ENCODE data around the gene S100A7A. TPM values are rescaled to one million over a fixed set of nuclear protein-coding genes. Genes with fewer than 3 reads are reported as not detected.

The S100A7A gene
- total RNA-seq, 1 experiment from 2014 or later = not detected

- intact Hi-C loops (cut with micrococcal nuclease; ENCODE audit: unreplicated experiment) = no loop called here
- H3K4me3 ChIP-seq = no peak overlapping the region
- no peak for TF ChIP-seq CTCF (conservative IDR thresholded peaks at IDR 0.05)
- no peak for TF ChIP-seq EZH2 (IDR thresholded peaks at IDR 0.05; ENCODE audit: low read depth)
- no peaks in the 10 kb centered on the region for H3K36me3 ChIP-seq (ENCODE audit: low read depth)
- H2AFZ ChIP-seq = no peak overlapping the region
- ChIA-PET CTCF (no interaction called here), POLR2A (ENCODE audit: unreplicated experiment) (no interaction called here)
- no peak overlapping the region for H3K27ac ChIP-seq
- no peaks in the 10 kb centered on the region for H3K9me3 ChIP-seq (ENCODE audit: insufficient read depth, low read depth)
- H3K9me2 ChIP-seq (ENCODE audit: insufficient read depth) = no peaks in the 10 kb centered on the region
- peaks cover 66% of the 10 kb centered on the region for H3K27me3 ChIP-seq (ENCODE audit: insufficient read depth, low read depth)
- no peak for DNase-seq
- H3K4me2 ChIP-seq = no peak overlapping the region
- H3K4me1 ChIP-seq (replicated peaks; ENCODE audit: insufficient read depth) = no peaks in the 10 kb centered on the region
- no peaks in the 10 kb centered on the region for H4K20me1 ChIP-seq (ENCODE audit: insufficient read depth)
- no peaks in the 10 kb centered on the region for H3K79me2 ChIP-seq (ENCODE audit: low read depth)
- H3F3A ChIP-seq (ENCODE audit: insufficient read depth, low read depth) = no peaks in the 10 kb centered on the region
- no TSS peak for BruUV-seq (replicated peaks)
Observed at GRCh38 chr1:153431427-153431826, 15.1 kb downstream of the S100A7A start.

- Histone ChIP-seq H4K20me1 (ENCODE audit: insufficient read depth) (no peaks in the 10 kb centered on the region), H3K4me2 (no peak overlapping the region), H3K27me3 (ENCODE audit: insufficient read depth, low read depth) (peaks cover 66% of the 10 kb centered on the region), H3K36me3 (ENCODE audit: low read depth) (no peaks in the 10 kb centered on the region), H3K79me2 (ENCODE audit: low read depth) (no peaks in the 10 kb centered on the region), H3K4me3 (no peak overlapping the region), H3K27ac (no peak overlapping the region), H3K4me1 (replicated peaks; ENCODE audit: insufficient read depth) (no peaks in the 10 kb centered on the region), H3K9me2 (ENCODE audit: insufficient read depth) (no peaks in the 10 kb centered on the region), H3K9me3 (ENCODE audit: insufficient read depth, low read depth) (no peaks in the 10 kb centered on the region), H3F3A (ENCODE audit: insufficient read depth, low read depth) (no peaks in the 10 kb centered on the region), H2AFZ (no peak overlapping the region)
- ChIA-PET CTCF (no interaction called here), POLR2A (ENCODE audit: unreplicated experiment) (no interaction called here)
- intact Hi-C loops (cut with micrococcal nuclease; ENCODE audit: unreplicated experiment) = no loop called here
- TF ChIP-seq EZH2 (IDR thresholded peaks at IDR 0.05; ENCODE audit: low read depth) (no peak), CTCF (conservative IDR thresholded peaks at IDR 0.05) (no peak)
- no TSS peak for BruUV-seq (replicated peaks)
- no peak for DNase-seq
Observed at GRCh38 chr1:153431928-153432327, 15.6 kb downstream of the S100A7A start.

- Histone ChIP-seq H3K4me2 (no peak overlapping the region), H3K36me3 (ENCODE audit: low read depth) (no peaks in the 10 kb centered on the region), H3F3A (ENCODE audit: insufficient read depth, low read depth) (no peaks in the 10 kb centered on the region), H2AFZ (no peak overlapping the region), H3K27me3 (ENCODE audit: insufficient read depth, low read depth) (peaks cover 66% of the 10 kb centered on the region), H4K20me1 (ENCODE audit: insufficient read depth) (no peaks in the 10 kb centered on the region), H3K79me2 (ENCODE audit: low read depth) (no peaks in the 10 kb centered on the region), H3K9me2 (ENCODE audit: insufficient read depth) (no peaks in the 10 kb centered on the region), H3K9me3 (ENCODE audit: insufficient read depth, low read depth) (no peaks in the 10 kb centered on the region), H3K27ac (no peak overlapping the region), H3K4me1 (replicated peaks; ENCODE audit: insufficient read depth) (no peaks in the 10 kb centered on the region), H3K4me3 (no peak overlapping the region)
- DNase-seq = no peak
- TF ChIP-seq CTCF (conservative IDR thresholded peaks at IDR 0.05) (no peak), EZH2 (IDR thresholded peaks at IDR 0.05; ENCODE audit: low read depth) (no peak)
- ChIA-PET POLR2A (ENCODE audit: unreplicated experiment) (no interaction called here), CTCF (no interaction called here)
- intact Hi-C loops (cut with micrococcal nuclease; ENCODE audit: unreplicated experiment) = no loop called here
- BruUV-seq (replicated peaks) = no TSS peak
Observed at GRCh38 chr1:153432874-153433681, 16.8 kb downstream of the S100A7A start.

Measured in PC-9 (cell line).